HT1080 (cell line): ENCODE measurements around the gene TSPO. TPM values are rescaled to one million over a fixed set of nuclear protein-coding genes. Genes with fewer than 3 reads are reported as not detected.
"Not testable (repeated sequence)": the region's sequence is repeated elsewhere in the genome, so short reads cannot be mapped to it uniquely, and the experiment has no call there.

Experiments
- DNase-seq: peaks from one replicate; pipeline ENCODE4 v3.0.0-alpha.2; 2015; ENCODE audit warnings: low read depth
- polyA plus RNA-seq, 2 experiments: library from polyadenylated mRNA; depleted of rRNA; stranded (reverse); fragments of >200 nt; gene quantifications; 2 replicates each; pipeline ENCODE4 v1.2.3, GENCODE V29; 2015
- total RNA-seq: library from RNA; depleted of rRNA; stranded (reverse); fragments of >200 nt; shearing (Covaris generic); gene quantifications from 2 replicates; pipeline ENCODE4 v1.2.3, GENCODE V29; 2014; rRNA removed

Gene TSPO
- total RNA-seq, result 304 and 404 TPM in 2 replicates
- 423 and 488 TPM in 2 replicates for polyA plus RNA-seq (2015; cell fraction: cytosol; rRNA removed)
- 188 and 206 TPM in 2 replicates for polyA plus RNA-seq (2015; cell fraction: nucleus; rRNA removed)

GRCh38 chr22:43151251-43152002, at the start of gene TSPO:
Gene TSPO (plus strand): TSS chr22:43151559. CDS start chr22:43159239, 7,680 bp downstream.
- DNase-seq, result peak; percentile 30

- not testable (repeated sequence) for DNase-seq
Measured at GRCh38 chr22:43104056-43104625, 47.2 kb upstream of the TSPO start.

- DNase-seq, result not testable (repeated sequence)
Measured at GRCh38 chr22:43104950-43105349, 46.4 kb upstream of the TSPO start.

- no peak for DNase-seq
Measured at GRCh38 chr22:43106302-43106701, 45.1 kb upstream of the TSPO start.

GRCh38 chr22:43109511-43109910, 41.8 kb upstream of the TSPO start:
- no peak for DNase-seq

GRCh38 chr22:43109921-43110443, 41.4 kb upstream of the TSPO start:
- no peak for DNase-seq

GRCh38 chr22:43110444-43110926, 40.9 kb upstream of the TSPO start, which contains the start of gene BIK:
Gene BIK (plus strand): TSS chr22:43110750. CDS start chr22:43124023, 13,273 bp downstream.
- no peak for DNase-seq

GRCh38 chr22:43110927-43111623, 40.3 kb upstream of the TSPO start:
- no peak for DNase-seq

- DNase-seq, result no peak
Measured at GRCh38 chr22:43113526-43114251, 37.7 kb upstream of the TSPO start.

GRCh38 chr22:43114958-43115357, 36.4 kb upstream of the TSPO start:
- no peak for DNase-seq

GRCh38 chr22:43116932-43117331, 34.4 kb upstream of the TSPO start:
- no peak for DNase-seq

- no peak for DNase-seq
Measured at GRCh38 chr22:43118024-43118849, 33.1 kb upstream of the TSPO start.

- no peak for DNase-seq
Measured at GRCh38 chr22:43118953-43119458, 32.4 kb upstream of the TSPO start.

GRCh38 chr22:43126501-43127165, 24.7 kb upstream of the TSPO start:
- peak; percentile 82 for DNase-seq

- no peak for DNase-seq
Measured at GRCh38 chr22:43127166-43127908, 24.0 kb upstream of the TSPO start.

- no peak for DNase-seq
Measured at GRCh38 chr22:43128116-43128515, 23.2 kb upstream of the TSPO start.

- DNase-seq, result no peak
Measured at GRCh38 chr22:43128928-43129424, 22.4 kb upstream of the TSPO start.
